IMR-90 (cell line): Measurements from ENCODE around the gene CLCN5. TPM values are rescaled to one million over a fixed set of nuclear protein-coding genes. Genes with fewer than 3 reads are reported as not detected.

Experiments used
- ATAC-seq: fragments of 200-7000 bp; cut with Tn5 transposase; 2 replicates; pipeline ENCODE4 v1.9.1; 2020; ENCODE audit warnings: low read depth, mild to moderate bottlenecking, moderate library complexity
- BruUV-seq: library from RNA; stranded (reverse); fragments of 400-500 nt; replicated peaks from 2 replicates; lab custom pipeline; 2021; lab: Mats Ljungman, UMichigan
- CTCF ChIA-PET: fragments of 300-600 bp; formaldehyde crosslinking; extraction: SDS; loops from one replicate; lab custom pipeline; 2021; ENCODE audit warnings: antibody characterized with exemption; lab: Yijun Ruan, JAX
- POLR2A ChIA-PET: fragments of 300-600 bp; sonication (Branson Sonifier 250); formaldehyde crosslinking; loops from one replicate; lab custom pipeline; 2022; ENCODE audit warnings: antibody characterized with exemption; ENCODE audit not compliant: unreplicated experiment; lab: Charles Lee
- DNase-seq: peaks from one replicate; pipeline ENCODE4 v3.0.0; 2013
- H2AFZ ChIP-seq: replicated peaks from 2 replicates; pipeline ENCODE3; 2013; ENCODE audit warnings: low read length, mild to moderate bottlenecking; ENCODE audit not compliant: poor library complexity
- H2AK5ac ChIP-seq: 2 replicates; pipeline ENCODE4 v1.6.1; 2013; ENCODE audit warnings: low read depth, low read length, inconsistent platforms
- H2AK9ac ChIP-seq: replicated peaks from 2 replicates; pipeline ENCODE3; 2013; ENCODE audit warnings: mild to moderate bottlenecking, low read depth, low read length, moderate library complexity; ENCODE audit not compliant: poor library complexity
- H2BK120ac ChIP-seq: 2 replicates; pipeline ENCODE4 v1.6.1; 2013; ENCODE audit warnings: low read depth, low read length, inconsistent platforms
- H2BK15ac ChIP-seq: 3 replicates; pipeline ENCODE4 v1.6.1; 2013; ENCODE audit warnings: low read depth, low read length, inconsistent platforms
- H2BK20ac ChIP-seq: 2 replicates; pipeline ENCODE4 v1.6.1; 2013; ENCODE audit warnings: low read depth, mild to moderate bottlenecking, inconsistent platforms, low read length, moderate library complexity
- H2BK5ac ChIP-seq: 2 replicates; pipeline ENCODE4 v1.6.1; 2013; ENCODE audit warnings: mild to moderate bottlenecking, low read depth, low read length, inconsistent platforms; ENCODE audit not compliant: poor library complexity, severe bottlenecking
- H3K14ac ChIP-seq: replicated peaks from 2 replicates; pipeline ENCODE4 v1.6.1; 2013; ENCODE audit warnings: low read depth, low read length, inconsistent platforms
- H3K18ac ChIP-seq: 2 replicates; pipeline ENCODE4 v1.6.1; 2013; ENCODE audit warnings: low read depth, low read length, control low read depth
- H3K23ac ChIP-seq: 2 replicates; pipeline ENCODE4 v1.6.1; 2013; ENCODE audit warnings: low read depth, low read length, inconsistent platforms
- H3K27ac ChIP-seq: 2 replicates; pipeline ENCODE4 v1.5.1; 2013; ENCODE audit warnings: mild to moderate bottlenecking, control low read depth, low read length; ENCODE audit not compliant: insufficient read depth
- H3K27me3 ChIP-seq: 2 replicates; pipeline ENCODE4 v1.6.1; 2013; ENCODE audit warnings: low read length; ENCODE audit not compliant: control insufficient read depth, insufficient read depth
- H3K36me3 ChIP-seq: 2 replicates; pipeline ENCODE4 v1.6.1; 2013; ENCODE audit warnings: low read length, mixed read lengths; ENCODE audit not compliant: control insufficient read depth, insufficient read depth
- H3K4ac ChIP-seq: 2 replicates; pipeline ENCODE4 v1.6.1; 2013; ENCODE audit warnings: low read depth, low read length, inconsistent platforms
- H3K4me1 ChIP-seq: 2 replicates; pipeline ENCODE4 v1.6.1; 2013; ENCODE audit warnings: low read length, mixed read lengths; ENCODE audit not compliant: control insufficient read depth, insufficient read depth
- H3K4me2 ChIP-seq: 2 replicates; pipeline ENCODE4 v1.6.1; 2013; ENCODE audit warnings: low read depth, mild to moderate bottlenecking, control low read depth, low read length, moderate library complexity
- H3K4me3 ChIP-seq: 2 replicates; pipeline ENCODE4 v1.5.1; 2013; ENCODE audit warnings: low read depth, mild to moderate bottlenecking, control low read depth, low read length, moderate library complexity; ENCODE audit not compliant: insufficient read depth
- H3K56ac ChIP-seq: 2 replicates; pipeline ENCODE4 v1.6.1; 2013; ENCODE audit warnings: low read length, inconsistent platforms; ENCODE audit not compliant: insufficient read depth; ENCODE audit errors: extremely low read depth
- H3K79me1 ChIP-seq, 2 experiments: 2 replicates each; pipeline ENCODE4 v1.6.1; 2013; ENCODE audit warnings: low read length in 2 of 2, inconsistent platforms in 1 of 2, low read depth in 1 of 2
- H3K9ac ChIP-seq: 2 replicates; pipeline ENCODE4 v1.6.1; 2013; ENCODE audit warnings: low read depth, low read length, control low read depth
- H3K9me1 ChIP-seq: 2 replicates; pipeline ENCODE4 v1.6.1; 2013; ENCODE audit warnings: low read length, inconsistent platforms; ENCODE audit not compliant: insufficient read depth
- H3K9me3 ChIP-seq: 2 replicates; pipeline ENCODE4 v1.6.1; 2013; ENCODE audit warnings: low read length; ENCODE audit not compliant: control insufficient read depth, insufficient read depth
- H4K20me1 ChIP-seq: 2 replicates; pipeline ENCODE4 v1.6.1; 2013; ENCODE audit warnings: low read length, inconsistent platforms; ENCODE audit not compliant: insufficient read depth
- H4K5ac ChIP-seq: 2 replicates; pipeline ENCODE4 v1.6.1; 2013; ENCODE audit warnings: mild to moderate bottlenecking, low read depth, low read length, control low read depth
- H4K8ac ChIP-seq, 2 experiments: 2 replicates each; pipeline ENCODE4 v1.6.1; 2013; ENCODE audit warnings: low read depth in 2 of 2, low read length in 2 of 2, control low read depth in 1 of 2, inconsistent platforms in 1 of 2
- H4K91ac ChIP-seq: 2 replicates; pipeline ENCODE4 v1.6.1; 2013; ENCODE audit warnings: low read depth, low read length, inconsistent platforms; ENCODE audit not compliant: insufficient read depth
- BHLHE40 ChIP-seq: fragments of 150-350 bp; IDR thresholded peaks from 2 replicates; pipeline ENCODE4 v1.6.1; 2016; ENCODE audit warnings: mild to moderate bottlenecking, low read depth, low read length
- CEBPB ChIP-seq: IDR thresholded peaks from 2 replicates; pipeline ENCODE4 v1.6.1; 2012; ENCODE audit warnings: low read depth, low read length, improper control_type of control experiment
- CHD1 ChIP-seq: IDR thresholded peaks from 2 replicates; pipeline ENCODE4 v1.6.1; 2012; ENCODE audit warnings: low read depth, low read length, improper control_type of control experiment
- CTCF ChIP-seq: conservative IDR thresholded peaks from 2 replicates; pipeline ENCODE4 v1.5.1; 2012; ENCODE audit warnings: mild to moderate bottlenecking, low read depth, low read length, improper control_type of control experiment
- FOS ChIP-seq: fragments of 150-350 bp; IDR thresholded peaks from 2 replicates; pipeline ENCODE4 v1.6.1; 2016; ENCODE audit warnings: low read depth, low read length
- MAFK ChIP-seq: IDR thresholded peaks from 2 replicates; pipeline ENCODE4 v1.6.1; 2012; ENCODE audit warnings: low read depth, low read length, improper control_type of control experiment
- MAZ ChIP-seq: IDR thresholded peaks from 2 replicates; pipeline ENCODE4 v1.6.1; 2012; ENCODE audit warnings: low read depth, mild to moderate bottlenecking, low read length, improper control_type of control experiment, moderate library complexity, borderline replicate concordance
- MXI1 ChIP-seq: IDR thresholded peaks from 2 replicates; pipeline ENCODE4 v1.6.1; 2012; ENCODE audit warnings: low read depth, mild to moderate bottlenecking, low read length, moderate library complexity, borderline replicate concordance
- NFE2L2 ChIP-seq: fragments of 150-350 bp; IDR thresholded peaks from 2 replicates; pipeline ENCODE4 v1.6.1; 2016; ENCODE audit warnings: low read depth, mild to moderate bottlenecking, low read length
- POLR2A ChIP-seq: IDR thresholded peaks from 2 replicates; pipeline ENCODE4 v1.6.1; 2012; ENCODE audit warnings: mild to moderate bottlenecking, low read depth, low read length
- RAD21 ChIP-seq: IDR thresholded peaks from 2 replicates; pipeline ENCODE4 v1.6.1; 2012; ENCODE audit warnings: low read length, improper control_type of control experiment
- RCOR1 ChIP-seq: IDR thresholded peaks from 2 replicates; pipeline ENCODE4 v1.6.1; 2012; ENCODE audit warnings: mild to moderate bottlenecking, low read length, improper control_type of control experiment; ENCODE audit not compliant: insufficient replicate concordance
- RFX5 ChIP-seq: IDR thresholded peaks from 2 replicates; pipeline ENCODE4 v1.8.0; 2012; ENCODE audit warnings: low read depth, mild to moderate bottlenecking, low read length, moderate library complexity
- SMC3 ChIP-seq: fragments of 150-350 bp; IDR thresholded peaks from 2 replicates; pipeline ENCODE4 v1.6.1; 2016; ENCODE audit warnings: low read depth, mild to moderate bottlenecking, antibody characterized with exemption, low read length, moderate library complexity
- WGBS, 2 experiments: methylation state at CpG; one replicate each; pipeline versions ENCODE4 v1.1.5 to v1.1.7; 2013; ENCODE audit warnings: missing lambda C conversion rate in 2 of 2; ENCODE audit not compliant: insufficient read length in 1 of 2; ENCODE audit errors: extremely low coverage in 2 of 2; 5-methylcytosine and 5-hydroxymethylcytosine counted together
- dilution Hi-C: fragments of 300-500 bp; cut with HindIII; formaldehyde crosslinking; loops from one replicate; pipeline ENCODE4 v1.14.3; 2018; ENCODE audit warnings: low sequenced_read_pairs; ENCODE audit not compliant: unreplicated experiment
- in situ Hi-C: fragments of 300-500 bp; cut with MboI; formaldehyde crosslinking; loops from 3 replicates; pipeline ENCODE4 v1.14.3; 2019; ENCODE audit warnings: low sequenced_read_pairs, inconsistent platforms, mixed read lengths
- intact Hi-C: fragments of 100-400 bp; cut with micrococcal nuclease; formaldehyde crosslinking; loops from 2 replicates; pipeline ENCODE4 v1.10.0; 2022
- polyA plus RNA-seq, 3 experiments: library from polyadenylated mRNA; depleted of rRNA; stranded (reverse); fragments of >200 nt; gene quantifications; 2 replicates each; pipeline ENCODE4 v1.2.3, GENCODE V29; 2012; ENCODE audit warnings: low replicate concordance in 1 of 3
- total RNA-seq: library from RNA; depleted of rRNA; stranded (reverse); fragments of >200 nt; gene quantifications from 2 replicates; pipeline ENCODE4 v1.2.3, GENCODE V29; 2012
- TF ChIP-seq, protein P1 (sequence below): fragments of 150-350 bp; IDR thresholded peaks from 2 replicates; pipeline ENCODE4 v1.6.1; 2017; ENCODE audit warnings: mild to moderate bottlenecking, antibody characterized with exemption, low read length, low read depth
- TF ChIP-seq, protein P2 (sequence below): fragments of 150-350 bp; IDR thresholded peaks from 2 replicates; pipeline ENCODE4 v1.6.1; 2016; ENCODE audit warnings: low read depth, mild to moderate bottlenecking, low read length, moderate library complexity, borderline replicate concordance

Gene CLCN5
- total and polyA plus RNA-seq, 2 of the 4 experiments (the other 2 are of a cell fraction) = 1.4 to 5.9 TPM

DNA sequence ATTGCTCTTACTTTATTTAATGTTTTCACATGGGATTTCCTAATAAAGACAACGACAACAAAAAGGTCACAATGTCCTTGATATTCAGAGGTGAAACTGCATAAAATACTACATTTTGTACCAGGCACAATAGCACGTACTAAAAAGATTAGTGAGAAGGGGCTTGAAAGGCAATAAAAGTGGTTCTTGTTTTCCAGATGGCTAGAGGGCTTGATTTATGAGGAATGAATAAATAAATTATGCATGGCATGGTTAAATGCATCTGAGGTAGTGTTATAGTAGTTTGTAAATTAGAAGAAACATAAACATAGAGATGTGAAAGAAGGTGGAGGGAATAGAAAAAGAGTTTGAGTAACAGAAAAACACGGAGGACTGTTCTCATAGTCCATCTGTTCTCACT is 123.4 kb downstream of the CLCN5 start:
- Histone ChIP-seq H3K27me3 (no peaks in the 10 kb centered on the region), H3K79me1 (no peaks in the 10 kb centered on the region), H3K4me1 (no peaks in the 10 kb centered on the region), H3K56ac (no peak overlapping the region), H2BK20ac (no peak overlapping the region), H4K8ac (no peak overlapping the region), H3K9me1 (no peaks in the 10 kb centered on the region), H2BK15ac (no peak overlapping the region), H2AK9ac (no peak overlapping the region), H3K36me3 (no peaks in the 10 kb centered on the region), H3K18ac (no peak overlapping the region), H2AK5ac (no peak overlapping the region), H2BK5ac (no peak overlapping the region), H3K4me3 (no peak overlapping the region), H3K14ac (no peak overlapping the region), H3K4me2 (no peak overlapping the region), H3K23ac (no peak overlapping the region), H3K27ac (no peak overlapping the region), H4K20me1 (no peaks in the 10 kb centered on the region), H4K91ac (no peak overlapping the region), H3K9ac (no peak overlapping the region), H4K5ac (no peak overlapping the region), H2BK120ac (no peak overlapping the region), H3K9me3 (no peaks in the 10 kb centered on the region), H3K4ac (no peak overlapping the region), H2AFZ (no peak overlapping the region)
- POLR2A ChIA-PET = no interaction called here
- BruUV-seq = no TSS peak
- dilution Hi-C loops (no loop called here), intact Hi-C loops (no loop called here), in situ Hi-C loops (no loop called here)
- ATAC-seq = no peak
- no peak for DNase-seq
- CTCF ChIA-PET = no interaction called here
- TF ChIP-seq RFX5 (no peak), BHLHE40 (no peak), CEBPB (no peak), MAFK (no peak), MAZ (no peak), MXI1 (no peak), FOS (no peak), POLR2A (no peak), SMC3 (no peak), NFE2L2 (no peak), RAD21 (no peak), RCOR1 (no peak), CTCF (no peak), CHD1 (no peak)
- TF ChIP-seq, protein P1, sequence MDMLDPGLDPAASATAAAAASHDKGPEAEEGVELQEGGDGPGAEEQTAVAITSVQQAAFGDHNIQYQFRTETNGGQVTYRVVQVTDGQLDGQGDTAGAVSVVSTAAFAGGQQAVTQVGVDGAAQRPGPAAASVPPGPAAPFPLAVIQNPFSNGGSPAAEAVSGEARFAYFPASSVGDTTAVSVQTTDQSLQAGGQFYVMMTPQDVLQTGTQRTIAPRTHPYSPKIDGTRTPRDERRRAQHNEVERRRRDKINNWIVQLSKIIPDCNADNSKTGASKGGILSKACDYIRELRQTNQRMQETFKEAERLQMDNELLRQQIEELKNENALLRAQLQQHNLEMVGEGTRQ = no peak
- TF ChIP-seq, protein P2, sequence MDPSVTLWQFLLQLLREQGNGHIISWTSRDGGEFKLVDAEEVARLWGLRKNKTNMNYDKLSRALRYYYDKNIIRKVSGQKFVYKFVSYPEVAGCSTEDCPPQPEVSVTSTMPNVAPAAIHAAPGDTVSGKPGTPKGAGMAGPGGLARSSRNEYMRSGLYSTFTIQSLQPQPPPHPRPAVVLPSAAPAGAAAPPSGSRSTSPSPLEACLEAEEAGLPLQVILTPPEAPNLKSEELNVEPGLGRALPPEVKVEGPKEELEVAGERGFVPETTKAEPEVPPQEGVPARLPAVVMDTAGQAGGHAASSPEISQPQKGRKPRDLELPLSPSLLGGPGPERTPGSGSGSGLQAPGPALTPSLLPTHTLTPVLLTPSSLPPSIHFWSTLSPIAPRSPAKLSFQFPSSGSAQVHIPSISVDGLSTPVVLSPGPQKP = no peak
- WGBS, 2 experiments = no CpG with 5 or more reads among the region's 3 CpGs
